Kidney epithelial cell (primary cell): Measurements from ENCODE around the gene ZBTB16. TPM values are rescaled to one million over a fixed set of nuclear protein-coding genes. Genes with fewer than 3 reads are reported as not detected.
"Not testable (repeated sequence)": the region's sequence is repeated elsewhere in the genome, so short reads cannot be mapped to it uniquely, and the experiment has no call there.

Source experiments
- DNase-seq: peaks from one replicate; pipeline ENCODE4 v3.0.0-alpha.2; 2010; ENCODE audit warnings: low read depth
- H3K27me3 ChIP-seq: 2 replicates; pipeline ENCODE4 v1.6.0; 2011; ENCODE audit warnings: low read length; ENCODE audit not compliant: control insufficient read depth, insufficient read depth
- H3K36me3 ChIP-seq: 2 replicates; pipeline ENCODE4 v1.5.1; 2011; ENCODE audit warnings: low read length; ENCODE audit not compliant: control insufficient read depth, insufficient read depth
- H3K4me3 ChIP-seq: 2 replicates; pipeline ENCODE4 v1.5.1; 2011; ENCODE audit warnings: low read depth, mild to moderate bottlenecking, control low read depth, low read length
- CTCF ChIP-seq: IDR thresholded peaks from 2 replicates; pipeline ENCODE4 v1.5.1; 2011; ENCODE audit warnings: mild to moderate bottlenecking, moderate library complexity, low read length, control low read depth, inconsistent platforms; ENCODE audit not compliant: insufficient read depth, poor library complexity, severe bottlenecking
- total RNA-seq: library from RNA; depleted of rRNA; stranded (reverse); fragments of >200 nt; gene quantifications from 2 replicates; pipeline ENCODE4 v1.2.3, GENCODE V29; 2015

ZBTB16 gene
- total RNA-seq, 1 donor from 2014 or later = 0.08 TPM

- DNase-seq = no peak
- H3K4me3 ChIP-seq = no peak overlapping the region
- peaks cover 11% of the 10 kb centered on the region for H3K27me3 ChIP-seq
- no peaks in the 10 kb centered on the region for H3K36me3 ChIP-seq
- TF ChIP-seq CTCF = no peak
Measured at GRCh38 chr11:114047327-114047726, 12.2 kb upstream of the ZBTB16 start.

GRCh38 chr11:114049050-114049449 lies 10.5 kb upstream of the ZBTB16 start:
- H3K4me3 ChIP-seq = no peak overlapping the region
- no peaks in the 10 kb centered on the region for H3K36me3 ChIP-seq
- DNase-seq = no peak
- no peak for TF ChIP-seq CTCF
- H3K27me3 ChIP-seq = peaks cover 15% of the 10 kb centered on the region

- H3K36me3 ChIP-seq, H3K4me3 ChIP-seq, DNase-seq: not testable (repeated sequence)
- H3K27me3 ChIP-seq = peaks cover 12% of the 10 kb centered on the region
Measured at GRCh38 chr11:114049766-114050165, 9.7 kb upstream of the ZBTB16 start.

- TF ChIP-seq CTCF = no peak
- no peak overlapping the region for H3K4me3 ChIP-seq
- no peak for DNase-seq
- H3K27me3 ChIP-seq = peaks cover 12% of the 10 kb centered on the region
- H3K36me3 ChIP-seq = no peaks in the 10 kb centered on the region
Measured at GRCh38 chr11:114050258-114050927, 9.1 kb upstream of the ZBTB16 start.

- no peak for TF ChIP-seq CTCF
- Histone ChIP-seq H3K36me3 (no peaks in the 10 kb centered on the region), H3K27me3 (peaks cover 15% of the 10 kb centered on the region), H3K4me3 (no peak overlapping the region)
- no peak for DNase-seq
Measured at GRCh38 chr11:114051558-114051957, 8.0 kb upstream of the ZBTB16 start.

- no peak for TF ChIP-seq CTCF
- Histone ChIP-seq H3K27me3 (peaks cover 15% of the 10 kb centered on the region), H3K36me3 (no peaks in the 10 kb centered on the region), H3K4me3 (no peak overlapping the region)
- DNase-seq = no peak
Measured at GRCh38 chr11:114052160-114052559, 7.4 kb upstream of the ZBTB16 start.
